Airway epithelial cell (primary cell): Measurements from ENCODE around the gene ATP1B4. TPM values are rescaled to one million over a fixed set of nuclear protein-coding genes. Genes with fewer than 3 reads are reported as not detected.

Experiments used
- total RNA-seq: library from RNA; depleted of rRNA; stranded (reverse); fragments of >200 nt; gene quantifications from 2 replicates; pipeline ENCODE4 v1.2.3, GENCODE V29; 2015

Gene ATP1B4
- total RNA-seq = not detected in 2 replicates

DNA sequence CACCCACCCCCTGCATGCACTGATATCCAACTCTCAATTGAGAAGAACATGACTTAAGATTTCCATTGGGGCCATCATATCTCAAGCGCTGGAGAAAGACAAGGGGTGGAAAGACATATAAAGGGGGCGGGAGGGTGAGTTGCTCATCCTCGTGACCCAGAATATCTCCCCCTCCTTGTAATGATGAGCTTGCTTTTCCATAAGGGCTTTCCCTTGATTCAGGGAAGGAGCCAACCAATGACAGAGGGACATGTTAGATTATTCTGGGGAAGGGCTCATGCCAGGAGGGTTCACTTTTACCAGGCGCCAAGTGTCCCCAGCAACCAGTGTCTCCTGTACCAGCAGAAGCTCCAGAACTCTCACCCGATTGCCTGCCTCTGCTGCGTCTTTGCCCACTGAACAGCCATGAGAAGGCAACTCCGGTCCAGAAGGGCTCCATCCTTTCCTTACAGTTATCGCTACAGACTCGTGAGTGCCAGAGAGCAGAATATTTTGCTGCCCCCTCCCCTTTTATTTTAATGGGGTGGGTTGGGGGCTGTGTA, at the start of gene ATP1B4:
TSS of gene ATP1B4 (plus strand) at position 326 of the 542 bp plus-strand sequence. CDS start at position 406, 80 bp downstream.

Other genes starting within 250 kb of the ATP1B4 start
- gene RHOXF1, start 246.2 kb upstream of the ATP1B4 start, total RNA-seq = not detected in 2 replicates
- gene RHOXF2, start 203.5 kb upstream of the ATP1B4 start, total RNA-seq = not detected in 2 replicates
- 13.4 and 14.5 TPM in 2 replicates for gene ZBTB33, start 111.3 kb upstream of the ATP1B4 start, total RNA-seq
- 0.35 TPM in 1 of 2 replicates, not detected in the other for gene TMEM255A, start 50.6 kb upstream of the ATP1B4 start, total RNA-seq
- gene LAMP2, start 107.2 kb downstream of the ATP1B4 start, total RNA-seq = 69.3 and 101 TPM in 2 replicates
- gene CUL4B, start 198.9 kb downstream of the ATP1B4 start, total RNA-seq = 21.9 and 26.9 TPM in 2 replicates
- 51.1 and 64.6 TPM in 2 replicates for gene MCTS1, start 242.0 kb downstream of the ATP1B4 start, total RNA-seq